HG03066 (cell line): ENCODE data around the gene EN1.

Experiments
- ATAC-seq: cut with Tn5 transposase; IDR thresholded peaks from one replicate; pipeline ENCODE4 v1.9.1; 2021; ENCODE audit warnings: low read depth; ENCODE audit not compliant: unreplicated experiment

The EN1 gene

GRCh38 chr2:118830118-118830517, 17.3 kb downstream of the EN1 start:
- no peak for ATAC-seq

DNA sequence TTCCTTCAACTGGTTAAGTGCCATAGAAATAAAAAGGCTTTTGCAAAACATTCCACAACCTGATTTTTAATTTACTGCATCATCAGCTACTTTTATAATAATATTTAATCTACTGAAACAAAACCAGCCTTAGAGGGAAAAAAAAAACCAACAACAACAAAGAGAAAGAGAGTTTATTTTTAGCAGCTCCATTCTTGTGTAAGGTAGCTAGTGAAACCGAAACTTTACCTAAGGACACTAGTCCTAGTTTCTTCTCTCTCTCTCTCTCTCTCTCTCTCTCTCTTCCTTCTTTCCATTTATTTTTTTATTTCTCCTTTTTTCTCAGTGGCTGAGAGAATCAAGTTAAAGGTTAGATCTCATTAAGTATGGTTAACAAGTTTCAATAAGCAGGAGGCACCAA, 21.4 kb downstream of the EN1 start:
- ATAC-seq: no peak

- no peak for ATAC-seq
Measured at GRCh38 chr2:118823633-118824032, 23.8 kb downstream of the EN1 start.

DNA sequence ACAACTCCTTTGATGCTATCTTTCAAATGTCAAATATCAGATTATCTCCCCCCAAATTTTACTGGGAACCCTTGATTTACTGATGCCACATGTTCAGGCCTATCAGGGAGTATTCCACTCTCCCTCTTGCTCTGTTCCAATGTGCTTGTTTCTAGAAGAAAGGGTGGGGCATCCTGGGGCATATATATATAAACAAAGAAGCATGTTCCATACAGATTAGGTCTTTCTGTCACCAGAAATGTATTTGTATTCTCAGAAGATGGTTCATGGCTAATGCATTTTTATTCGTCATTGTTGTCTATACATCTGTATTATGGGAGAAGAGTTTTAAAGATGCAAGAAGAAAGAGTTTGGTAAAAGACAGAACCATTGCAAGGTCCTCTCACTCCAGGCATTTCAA, 24.9 kb downstream of the EN1 start:
- ATAC-seq: no peak

DNA sequence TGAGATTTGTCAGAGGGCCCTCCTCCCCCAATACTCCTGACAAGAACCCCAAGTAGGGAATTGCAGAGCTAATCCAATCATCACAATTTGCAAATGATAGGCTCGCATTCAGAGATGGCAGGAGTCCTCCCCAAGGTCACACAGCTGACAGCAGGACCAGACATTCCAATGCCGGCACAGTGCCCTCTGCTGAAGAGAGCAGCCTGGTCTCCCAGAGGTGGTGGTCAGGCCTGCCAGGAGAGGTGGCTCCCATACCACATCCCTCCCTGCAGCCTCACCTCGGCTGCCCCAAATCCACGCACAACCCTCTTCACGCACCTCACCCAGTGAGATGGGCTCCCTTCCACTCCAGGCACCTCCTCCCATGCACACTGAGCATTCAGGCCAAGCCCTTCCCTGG, 25.4 kb downstream of the EN1 start:
- no peak for ATAC-seq

DNA sequence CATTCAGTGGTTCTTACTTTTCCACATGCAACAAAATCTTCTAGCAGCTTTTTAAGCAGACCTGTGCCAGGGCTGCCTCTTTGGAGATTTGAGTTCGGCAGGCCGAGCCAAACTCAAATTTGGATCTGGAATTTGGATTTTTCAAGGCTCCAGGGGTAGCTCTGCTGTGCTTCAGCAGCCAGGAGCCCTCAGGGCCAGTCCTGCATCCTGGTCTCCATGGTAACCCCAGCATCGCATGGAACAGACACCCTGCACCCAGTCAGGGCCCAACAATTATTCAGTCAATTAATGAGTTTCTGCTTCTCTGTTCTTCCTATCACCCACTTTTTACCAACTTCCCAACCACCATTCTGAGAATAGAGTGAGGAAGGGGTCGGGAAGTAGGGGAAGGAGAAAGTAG, 30.0 kb downstream of the EN1 start:
- no peak for ATAC-seq

- no peak for ATAC-seq
Measured at GRCh38 chr2:118816669-118817068, 30.8 kb downstream of the EN1 start.

- no peak for ATAC-seq
Measured at GRCh38 chr2:118815731-118816130, 31.7 kb downstream of the EN1 start.

DNA sequence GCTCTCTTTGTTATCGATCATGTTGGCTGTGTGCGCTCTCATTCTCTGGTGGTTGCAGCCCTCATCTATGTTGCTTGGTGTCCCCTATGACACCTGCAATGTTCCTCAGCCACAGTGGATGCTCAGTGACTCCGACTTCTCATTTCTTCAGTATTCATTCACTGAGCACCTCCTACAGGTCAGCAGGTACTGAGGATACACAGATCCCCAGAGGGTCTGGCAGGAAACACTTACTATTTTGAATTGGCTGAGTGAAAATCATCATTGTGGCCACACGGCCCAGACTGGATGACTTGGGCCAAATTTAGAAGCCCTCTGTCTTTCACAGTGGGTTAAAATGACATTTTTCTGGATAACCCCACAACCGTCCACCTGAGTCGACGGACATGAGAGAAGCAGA, 32.1 kb downstream of the EN1 start:
- ATAC-seq: no peak

DNA sequence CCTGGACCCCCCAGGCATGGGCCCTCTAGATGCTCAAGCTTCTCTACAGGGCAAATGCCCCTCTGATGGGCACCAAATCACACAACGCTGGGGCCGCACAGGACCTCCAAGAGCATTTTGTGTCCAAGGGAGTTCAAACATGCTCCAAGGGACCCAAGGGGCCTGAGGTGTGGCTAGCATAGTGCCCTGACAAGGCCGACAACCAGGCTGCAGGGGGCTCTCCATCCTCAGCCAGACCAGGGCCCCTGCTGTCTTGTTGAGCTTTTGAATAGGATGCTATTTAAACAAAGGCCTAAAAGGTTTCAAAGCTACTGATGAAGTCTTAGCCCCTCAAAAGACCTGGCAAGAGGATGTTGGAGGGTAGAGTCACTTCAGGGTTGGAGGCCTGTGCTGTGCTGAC, 33.1 kb downstream of the EN1 start:
- no peak for ATAC-seq

DNA sequence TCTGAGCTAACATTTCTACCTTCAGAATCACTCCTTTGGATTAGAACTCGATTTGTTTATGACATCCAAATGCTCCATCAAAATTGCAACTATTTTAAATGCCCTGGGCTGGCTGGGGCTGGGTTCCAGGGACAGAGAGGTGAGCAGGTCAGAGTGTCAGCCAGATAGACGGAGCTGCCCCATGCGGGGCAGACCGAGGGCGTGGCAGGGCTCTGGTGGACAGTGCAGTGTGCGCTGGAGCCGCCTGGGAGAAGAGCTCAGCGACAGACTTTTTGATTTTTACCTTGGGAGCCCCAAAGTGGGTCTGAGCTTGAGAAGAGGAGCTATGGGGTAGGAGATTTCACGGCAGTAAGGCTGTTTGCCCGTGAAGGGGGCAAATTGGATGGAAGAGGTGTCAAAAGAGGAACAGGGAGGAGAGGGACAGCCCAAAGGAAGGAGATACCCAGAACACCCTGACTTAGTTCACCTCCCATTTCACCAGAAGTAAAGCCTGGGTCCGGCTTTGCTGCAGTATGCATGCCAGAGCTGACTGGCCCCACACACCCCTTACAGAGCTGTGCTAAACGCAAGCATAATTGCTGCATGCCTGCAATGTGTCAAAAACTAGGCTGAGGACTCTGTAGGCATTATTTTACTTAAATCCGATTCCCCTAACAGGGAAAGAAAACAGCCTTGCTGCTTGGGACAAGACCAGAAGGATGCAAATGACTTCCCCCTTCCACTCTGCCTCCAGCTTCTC, 33.7 kb downstream of the EN1 start:
- no peak for ATAC-seq

GRCh38 chr2:118813111-118813510, 34.3 kb downstream of the EN1 start:
- ATAC-seq: no peak

- no peak for ATAC-seq
Measured at GRCh38 chr2:118812552-118812951, 34.9 kb downstream of the EN1 start.

DNA sequence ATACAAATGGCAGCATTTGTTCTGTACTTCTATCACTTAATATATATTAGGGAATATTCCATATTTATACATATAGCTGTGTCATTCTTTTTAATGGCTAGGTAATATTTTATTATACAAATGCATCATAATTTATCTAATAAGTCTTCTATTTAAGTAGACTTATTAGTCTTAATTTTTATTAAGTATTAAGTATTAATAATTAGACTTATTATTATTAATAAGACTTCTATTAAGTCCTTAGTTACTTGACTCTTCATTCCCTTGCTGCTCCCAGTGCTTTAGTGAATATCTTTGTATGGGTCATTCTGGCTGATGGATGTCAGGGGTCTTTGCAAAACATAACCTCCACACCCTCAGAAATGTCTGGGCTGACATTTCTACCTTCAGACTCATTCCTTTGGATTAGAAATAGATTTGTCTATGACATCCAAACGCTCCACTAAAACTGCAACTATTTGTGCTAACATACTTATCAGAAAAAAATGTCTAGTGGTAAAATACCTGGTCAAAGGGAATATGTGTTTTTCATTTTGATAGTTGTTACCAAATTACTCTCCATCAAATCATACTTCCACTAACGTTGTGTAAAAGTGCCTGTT, 35.8 kb downstream of the EN1 start:
- no peak for ATAC-seq

- ATAC-seq: no peak
Measured at GRCh38 chr2:118810766-118811165, 36.7 kb downstream of the EN1 start.

DNA sequence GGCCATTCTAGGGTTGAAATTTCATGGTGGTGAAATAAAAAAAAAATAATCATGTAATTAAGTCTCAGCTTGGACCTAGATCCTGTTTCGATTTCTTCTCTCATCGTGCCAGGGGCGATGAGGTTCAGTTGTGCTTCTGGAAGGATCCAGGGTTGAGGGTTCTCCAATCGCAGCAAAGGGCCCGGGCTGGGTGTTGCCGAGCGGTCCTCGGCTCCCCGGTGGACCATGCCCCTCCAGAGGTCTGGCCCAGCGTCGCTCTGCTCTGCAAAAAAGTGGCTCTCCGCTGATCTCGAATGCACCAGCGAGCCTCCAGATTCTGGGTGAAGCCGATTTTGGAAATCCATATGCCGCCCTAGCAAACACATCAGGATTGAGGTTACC, 39.0 kb downstream of the EN1 start:
- ATAC-seq: no peak

DNA sequence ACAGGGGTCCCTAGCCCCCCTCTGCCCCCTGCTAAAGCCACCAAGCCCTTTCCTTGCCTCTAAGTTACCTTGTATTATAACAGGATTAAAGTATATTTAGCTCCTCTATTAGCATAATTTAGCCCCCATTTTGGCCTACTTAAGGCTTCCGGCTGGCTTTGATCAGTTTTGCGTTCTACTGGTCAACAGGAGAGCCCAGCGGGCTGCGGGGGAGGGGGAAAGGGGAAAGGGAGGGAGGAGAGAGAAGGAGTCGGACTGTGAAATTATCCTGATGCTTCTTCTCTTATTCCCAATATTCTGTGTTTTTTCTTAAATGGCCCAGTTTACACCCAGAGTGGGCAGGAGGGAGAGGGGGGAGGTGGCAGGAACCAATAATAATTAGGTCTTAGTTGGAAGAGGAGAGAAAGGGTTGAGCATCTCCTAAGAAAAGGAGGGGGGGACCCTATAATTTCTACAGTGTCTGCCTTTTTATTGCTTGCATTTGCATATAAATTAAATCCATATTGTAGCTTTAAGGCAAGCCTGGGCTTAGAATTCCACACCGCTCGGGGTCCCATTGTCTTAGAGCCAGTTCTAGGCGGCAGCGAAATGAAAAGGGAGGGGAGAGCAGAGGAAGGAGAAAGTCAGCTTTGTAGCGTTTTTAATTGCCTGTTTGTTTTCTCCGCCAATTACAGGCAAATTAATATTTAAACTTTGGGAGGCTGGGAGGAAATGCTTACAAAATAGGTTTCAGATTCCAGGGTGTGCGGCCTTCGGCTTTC, 39.6 kb downstream of the EN1 start:
- no peak for ATAC-seq

DNA sequence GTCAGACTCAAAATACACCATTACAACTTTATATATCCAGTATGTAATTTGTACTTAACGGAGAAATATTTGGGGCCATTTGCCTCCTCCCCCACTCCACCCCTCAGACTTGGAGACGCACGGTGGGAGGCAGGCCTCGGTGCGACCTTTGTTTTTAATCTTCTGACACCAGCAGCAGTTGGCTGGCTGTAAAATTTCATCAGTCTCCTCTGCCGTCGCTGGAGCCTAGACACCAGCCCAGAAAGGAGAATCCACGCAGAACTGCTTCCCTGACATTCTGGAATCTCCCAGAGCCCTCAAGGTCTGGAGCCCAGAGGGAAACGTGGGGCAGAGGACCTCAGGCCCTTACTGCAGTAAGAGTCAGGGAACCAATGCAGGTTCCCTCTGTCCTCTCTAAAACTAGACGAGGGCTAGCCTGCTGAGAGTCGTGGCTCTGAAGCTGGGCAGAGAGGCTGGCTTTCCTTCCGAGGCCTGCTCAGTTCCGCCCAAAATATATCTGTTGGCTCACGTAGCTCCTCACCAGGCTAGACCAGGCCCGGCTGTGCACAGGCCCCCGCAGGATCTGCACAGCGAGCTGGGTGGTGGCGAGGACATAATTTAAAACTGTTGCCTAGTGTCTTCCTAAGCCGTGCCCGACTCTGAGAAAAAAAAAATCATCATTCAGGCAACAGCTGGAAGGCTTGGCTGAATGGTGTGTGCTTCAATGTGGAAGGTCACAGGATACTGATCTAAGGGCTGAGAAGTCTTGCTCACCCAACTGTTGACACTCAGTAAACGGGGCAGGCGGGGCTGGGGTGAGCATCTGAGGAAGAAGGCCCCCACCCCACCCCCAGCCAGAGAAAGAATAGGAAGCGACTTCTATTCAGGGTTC, 40.4 kb downstream of the EN1 start:
- no peak for ATAC-seq

GRCh38 chr2:118805064-118805690, 42.3 kb downstream of the EN1 start:
- no peak for ATAC-seq

DNA sequence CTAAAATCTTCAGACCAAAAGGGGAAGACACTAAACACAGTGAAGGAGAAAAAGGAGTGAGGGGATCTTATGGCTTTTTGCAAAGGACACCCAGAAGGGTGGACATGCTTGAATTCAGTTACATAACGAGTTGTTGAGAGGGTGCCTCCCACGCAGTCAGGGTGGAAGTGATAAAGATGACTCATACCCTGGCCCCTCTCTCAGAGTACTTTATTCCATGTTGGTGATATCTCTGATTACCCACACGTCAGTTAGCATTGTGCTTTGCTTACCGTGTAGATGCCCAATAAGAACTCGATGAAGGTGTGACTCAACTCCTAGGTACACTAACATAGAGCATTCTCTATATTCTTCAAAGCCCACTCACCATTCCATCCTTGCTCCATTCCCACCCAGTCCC, 44.4 kb downstream of the EN1 start:
- no peak for ATAC-seq

DNA sequence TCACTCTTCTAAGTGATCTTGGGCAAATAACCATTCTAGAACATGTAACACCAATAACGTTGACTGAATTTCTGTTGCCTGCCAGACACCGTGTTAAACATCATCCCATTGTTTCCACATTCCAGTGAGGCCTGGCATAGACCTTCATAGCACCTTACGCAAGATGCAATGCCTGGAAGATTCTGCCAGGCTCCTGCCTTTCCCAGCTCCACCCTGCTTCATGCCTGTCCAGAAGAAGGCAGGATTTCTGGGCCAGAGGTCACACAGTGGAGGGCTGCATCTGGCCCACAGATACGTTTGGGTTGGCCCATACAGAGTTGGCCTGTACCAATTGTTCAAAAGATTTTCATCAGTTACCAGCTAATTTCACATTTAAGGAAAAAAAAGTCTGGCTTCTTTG, 46.3 kb downstream of the EN1 start:
- no peak for ATAC-seq
